NT2/D1 (cell line): ENCODE data around the gene RANBP17.

Experiments used
- SUZ12 ChIP-seq: IDR thresholded peaks from 2 replicates; pipeline ENCODE4 v1.6.1; 2011; ENCODE audit not compliant: insufficient read length, insufficient read depth; ENCODE audit errors: extremely low read depth
- ZNF274 ChIP-seq: IDR thresholded peaks from 2 replicates; pipeline ENCODE4 v1.6.1; 2011; ENCODE audit warnings: mild to moderate bottlenecking, low read depth, low read length

GRCh38 chr5:171258737-171259415 lies 397.1 kb downstream of the RANBP17 start:
- TF ChIP-seq ZNF274 (no peak), SUZ12 (no peak)
